ENCODE results near the gene FAP.
A peak's percentile ranks its signal among the peaks of the same experiment; 100 is the strongest.

Gene FAP

GRCh38 chr2:162153608-162154224 lies 89.5 kb downstream of the FAP start:
- CTCF ChIA-PET = interaction anchor here (0.7 to 11.3 kb wide), 28 partner anchors 8 to 566 kb away, joined by 3 to 254 read pairs (median 4); partner anchors contain the start of gene IFIH1
- no peak for DNase-seq (ENCODE audit: low read depth, low spot score)
- TF ChIP-seq CTCF (IDR thresholded peaks at IDR 0.05; ENCODE audit: insufficient read depth, low read length, missing control alignments) = peak; percentile 70
- POLR2A ChIA-PET = no interaction called here
- no peak overlapping the region for H3K4me3 ChIP-seq (ENCODE audit: low read depth, low read length)

- CTCF ChIA-PET = interaction anchor here (0.7 to 11.3 kb wide), 6 partner anchors 11 to 205 kb away, joined by 3 to 254 read pairs (median 21); no protein-coding TSS in a partner anchor
These were observed 91.1 kb downstream of the FAP start, which contains the start of gene GCG for GRCh38 chr2:162152147-162152546. Gene GCG, minus strand, starts transcription at chr2:162152247. Its CDS starts 3,069 bp downstream, at chr2:162149178.

GRCh38 chr2:162149940-162150339 lies 93.3 kb downstream of the FAP start:
- ChIA-PET CTCF (interaction anchor here (1.8 to 11.3 kb wide), 3 partner anchors 17 to 149 kb away, joined by 5 to 254 read pairs (median 23); no protein-coding TSS in a partner anchor), POLR2A (no interaction called here)
- TF ChIP-seq CTCF (IDR thresholded peaks at IDR 0.05; ENCODE audit: insufficient read depth, low read length, missing control alignments) = no peak
- no peak for DNase-seq (ENCODE audit: low read depth, low spot score)
- H3K4me3 ChIP-seq (ENCODE audit: low read depth, low read length) = no peak overlapping the region

More at GRCh38 chr2:162152147-162152546, 91.1 kb downstream of the FAP start, which contains the start of gene GCG:
- no peak for DNase-seq (ENCODE audit: low read depth, low spot score)
- TF ChIP-seq CTCF (IDR thresholded peaks at IDR 0.05; ENCODE audit: insufficient read depth, low read length, missing control alignments) = no peak
- H3K4me3 ChIP-seq (ENCODE audit: low read depth, low read length) = no peak within 1 kb of the TSS
- POLR2A ChIA-PET = no interaction called here

- CTCF ChIA-PET = interaction anchor here (1.5 to 11.3 kb wide), 4 partner anchors 17 to 169 kb away, joined by 3 to 254 read pairs (median 14); partner anchors contain the start of gene IFIH1
- DNase-seq (ENCODE audit: low read depth, low spot score) = no peak
- TF ChIP-seq CTCF (IDR thresholded peaks at IDR 0.05; ENCODE audit: insufficient read depth, low read length, missing control alignments) = no peak
- no peak overlapping the region for H3K4me3 ChIP-seq (ENCODE audit: low read depth, low read length)
- POLR2A ChIA-PET = no interaction called here
These were observed 93.8 kb downstream of the FAP start for GRCh38 chr2:162149466-162149865.

- DNase-seq (ENCODE audit: low read depth, low spot score) = no peak
- ChIA-PET POLR2A (no interaction called here), CTCF (interaction anchor here (1.5 to 11.3 kb wide), 4 partner anchors 18 to 170 kb away, joined by 3 to 254 read pairs (median 14); partner anchors contain the start of gene IFIH1)
- no peak for TF ChIP-seq CTCF (IDR thresholded peaks at IDR 0.05; ENCODE audit: insufficient read depth, low read length, missing control alignments)
- H3K4me3 ChIP-seq (ENCODE audit: low read depth, low read length) = no peak overlapping the region
These were observed 94.3 kb downstream of the FAP start for GRCh38 chr2:162148956-162149355.

GRCh38 chr2:162143969-162144368 lies 99.3 kb downstream of the FAP start:
- CTCF ChIA-PET = interaction anchor here (1.6 to 4.9 kb wide), 3 partner anchors 10 to 22 kb away, joined by 6 to 26 read pairs (median 8); no protein-coding TSS in a partner anchor
- POLR2A ChIA-PET = no interaction called here
- H3K4me3 ChIP-seq (ENCODE audit: low read depth, low read length) = no peak overlapping the region
- DNase-seq (ENCODE audit: low read depth, low spot score) = no peak
- no peak for TF ChIP-seq CTCF (IDR thresholded peaks at IDR 0.05; ENCODE audit: insufficient read depth, low read length, missing control alignments)
